NT2/D1 (cell line): Measurements from ENCODE around the gene DIS3L2.

Source experiments
- YY1 ChIP-seq: IDR thresholded peaks from 2 replicates; pipeline ENCODE4 v1.6.1; 2011; ENCODE audit not compliant: insufficient read length, insufficient read depth
- ZNF274 ChIP-seq: IDR thresholded peaks from 2 replicates; pipeline ENCODE4 v1.6.1; 2011; ENCODE audit warnings: mild to moderate bottlenecking, low read depth, low read length

DNA sequence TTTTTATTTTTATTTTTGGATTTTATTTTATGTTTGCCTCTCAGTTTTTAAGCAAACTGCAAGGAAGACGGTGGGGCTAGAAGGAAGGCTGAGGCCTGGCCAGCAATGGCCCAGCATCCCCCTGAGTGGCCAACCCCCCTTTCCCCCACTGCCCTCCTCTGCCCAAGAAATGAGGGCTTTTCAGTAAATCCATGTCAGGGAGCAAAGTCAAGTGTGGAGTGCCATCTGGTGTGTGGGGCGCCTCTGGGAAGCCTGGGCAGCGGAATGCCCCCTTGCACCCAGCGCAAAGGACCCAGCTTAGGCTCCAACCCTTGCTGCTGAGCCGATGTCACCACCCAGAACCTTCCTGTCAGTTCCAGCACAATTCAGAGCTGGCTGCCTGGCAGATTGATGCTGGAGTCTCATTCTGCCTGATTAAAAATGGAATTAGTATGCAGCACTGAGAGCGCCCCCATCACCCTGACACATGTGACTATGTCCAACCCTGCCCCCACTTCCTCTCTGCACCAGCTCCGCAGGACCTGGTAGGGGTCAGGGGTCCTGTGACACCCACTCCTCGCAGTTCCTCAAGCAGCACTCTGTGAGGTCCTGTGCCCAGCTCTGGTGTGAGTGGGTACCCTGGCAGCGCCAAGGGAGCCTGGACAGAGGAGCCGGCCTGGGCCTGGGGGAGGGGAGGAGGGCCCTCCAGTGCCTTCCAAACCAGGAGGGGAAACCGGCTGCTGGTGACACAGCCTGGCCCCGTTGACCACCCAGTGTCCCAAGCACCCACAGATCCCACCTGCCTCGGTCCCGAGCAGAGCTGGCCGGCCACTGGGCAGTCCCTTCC lies 407.8 kb downstream of the DIS3L2 start:
- TF ChIP-seq ZNF274 = no peak
- no peak for TF ChIP-seq YY1
